Brain microvascular endothelial cell (primary cell): ENCODE data around the gene ZCCHC3.

Source experiments
- DNase-seq: peaks from one replicate; pipeline ENCODE4 v3.0.0-alpha.2; 2020
- H3K27ac ChIP-seq: fragments of 250-450 bp; sonication (Bioruptor Pico); 2 replicates; pipeline ENCODE4 v1.5.1; 2020; ENCODE audit warnings: mild to moderate bottlenecking, moderate library complexity
- H3K27me3 ChIP-seq: fragments of 250-450 bp; sonication (Bioruptor Pico); replicated peaks from 2 replicates; pipeline ENCODE4 v1.5.1; 2020; ENCODE audit warnings: mild to moderate bottlenecking
- H3K36me3 ChIP-seq: fragments of 250-450 bp; sonication (Bioruptor Pico); replicated peaks from 2 replicates; pipeline ENCODE4 v1.5.1; 2020; ENCODE audit warnings: mild to moderate bottlenecking
- H3K4me3 ChIP-seq: 2 replicates; pipeline ENCODE4 v1.5.1; 2011; ENCODE audit warnings: low read depth, mild to moderate bottlenecking, control low read depth, low read length, moderate library complexity
- in situ Hi-C: cut with HindIII; loops from 2 replicates; pipeline ENCODE4 v1.10.0; 2017; ENCODE audit warnings: low sequenced_read_pairs, low pct_ligation_motif_present
- TF ChIP-seq, protein P1 (sequence below): IDR thresholded peaks from 2 replicates; pipeline ENCODE4 v1.5.1; 2011; ENCODE audit warnings: low read depth, mild to moderate bottlenecking, moderate library complexity, low read length, control low read depth, inconsistent platforms; ENCODE audit errors: missing control alignments

The ZCCHC3 gene

DNA sequence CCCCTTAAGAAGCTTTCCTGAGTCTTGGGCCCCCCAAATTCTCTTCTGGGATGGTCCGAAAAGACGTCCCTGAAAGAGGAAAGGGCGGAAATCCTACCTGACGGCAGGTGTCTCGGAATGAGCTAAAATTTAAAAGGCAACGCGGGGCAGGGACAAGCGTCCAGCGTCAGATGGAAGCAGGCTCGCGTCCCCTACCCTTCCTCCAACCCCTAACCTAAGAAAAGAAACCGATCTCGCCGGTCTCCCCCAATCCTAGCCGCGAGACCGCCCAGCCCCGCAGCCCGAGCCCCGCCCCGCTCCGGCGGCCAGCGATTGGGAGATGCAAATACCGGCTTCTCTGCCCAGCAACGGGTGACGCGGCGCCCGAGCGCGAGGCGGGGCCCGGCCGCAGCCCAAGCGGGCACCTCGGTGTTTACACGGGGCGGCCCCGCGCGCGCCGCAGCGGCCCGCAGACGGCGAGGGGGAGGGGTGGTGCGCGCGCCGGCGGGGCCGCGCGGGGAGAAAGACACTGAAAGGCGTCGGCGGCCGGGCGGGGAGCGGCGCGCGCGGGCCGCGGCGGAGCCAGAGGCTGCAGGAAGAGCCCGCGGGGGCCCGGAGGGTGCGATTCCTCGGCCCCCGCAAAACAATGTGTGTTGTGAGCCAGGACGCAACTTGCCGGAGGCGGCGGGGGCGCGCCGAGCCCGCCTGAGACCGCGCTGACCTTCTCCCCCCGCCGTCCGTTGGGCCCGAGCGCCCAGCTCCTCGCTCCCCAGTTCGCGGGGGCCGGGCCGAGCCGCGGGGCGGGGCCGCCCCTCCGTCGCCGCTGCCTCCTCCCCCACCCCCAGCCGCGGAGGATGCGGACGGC is 27.9 kb downstream of the ZCCHC3 start, which contains the start of gene SOX12:
Gene SOX12 (plus strand): TSS at position 508 of the 844 bp plus-strand sequence. CDS start 373 bp downstream, outside the sequence.
- Histone ChIP-seq H3K27ac (peak within 1 kb of the TSS; percentile 77), H3K4me3 (peak within 1 kb of the TSS; percentile 71), H3K27me3 (no peaks in the 10 kb centered on the region), H3K36me3 (no peaks in the 10 kb centered on the region)
- in situ Hi-C loops = no loop called here
- DNase-seq = peak; percentile 87
- TF ChIP-seq, protein P1, sequence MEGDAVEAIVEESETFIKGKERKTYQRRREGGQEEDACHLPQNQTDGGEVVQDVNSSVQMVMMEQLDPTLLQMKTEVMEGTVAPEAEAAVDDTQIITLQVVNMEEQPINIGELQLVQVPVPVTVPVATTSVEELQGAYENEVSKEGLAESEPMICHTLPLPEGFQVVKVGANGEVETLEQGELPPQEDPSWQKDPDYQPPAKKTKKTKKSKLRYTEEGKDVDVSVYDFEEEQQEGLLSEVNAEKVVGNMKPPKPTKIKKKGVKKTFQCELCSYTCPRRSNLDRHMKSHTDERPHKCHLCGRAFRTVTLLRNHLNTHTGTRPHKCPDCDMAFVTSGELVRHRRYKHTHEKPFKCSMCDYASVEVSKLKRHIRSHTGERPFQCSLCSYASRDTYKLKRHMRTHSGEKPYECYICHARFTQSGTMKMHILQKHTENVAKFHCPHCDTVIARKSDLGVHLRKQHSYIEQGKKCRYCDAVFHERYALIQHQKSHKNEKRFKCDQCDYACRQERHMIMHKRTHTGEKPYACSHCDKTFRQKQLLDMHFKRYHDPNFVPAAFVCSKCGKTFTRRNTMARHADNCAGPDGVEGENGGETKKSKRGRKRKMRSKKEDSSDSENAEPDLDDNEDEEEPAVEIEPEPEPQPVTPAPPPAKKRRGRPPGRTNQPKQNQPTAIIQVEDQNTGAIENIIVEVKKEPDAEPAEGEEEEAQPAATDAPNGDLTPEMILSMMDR = no peak

DNA sequence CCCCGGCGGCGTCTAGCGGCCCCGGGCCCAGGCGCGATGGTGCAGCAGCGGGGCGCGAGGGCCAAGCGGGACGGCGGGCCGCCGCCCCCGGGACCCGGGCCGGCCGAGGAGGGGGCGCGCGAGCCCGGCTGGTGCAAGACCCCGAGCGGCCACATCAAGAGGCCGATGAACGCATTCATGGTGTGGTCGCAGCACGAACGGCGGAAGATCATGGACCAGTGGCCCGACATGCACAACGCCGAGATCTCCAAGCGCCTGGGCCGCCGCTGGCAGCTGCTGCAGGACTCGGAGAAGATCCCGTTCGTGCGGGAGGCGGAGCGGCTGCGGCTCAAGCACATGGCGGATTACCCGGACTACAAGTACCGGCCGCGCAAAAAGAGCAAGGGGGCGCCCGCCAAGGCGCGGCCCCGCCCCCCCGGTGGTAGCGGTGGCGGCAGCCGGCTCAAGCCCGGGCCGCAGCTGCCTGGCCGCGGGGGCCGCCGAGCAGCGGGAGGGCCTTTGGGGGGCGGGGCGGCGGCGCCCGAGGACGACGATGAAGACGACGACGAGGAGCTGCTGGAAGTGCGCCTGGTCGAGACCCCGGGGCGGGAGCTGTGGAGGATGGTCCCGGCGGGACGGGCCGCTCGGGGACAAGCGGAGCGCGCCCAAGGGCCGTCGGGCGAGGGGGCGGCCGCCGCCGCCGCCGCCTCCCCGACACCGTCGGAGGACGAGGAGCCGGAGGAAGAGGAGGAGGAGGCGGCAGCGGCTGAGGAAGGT is 28.7 kb downstream of the ZCCHC3 start:
- Histone ChIP-seq H3K27me3 (no peaks in the 10 kb centered on the region), H3K4me3 (peak overlapping the region; percentile 59), H3K36me3 (no peaks in the 10 kb centered on the region), H3K27ac (peak overlapping the region; percentile 77)
- in situ Hi-C loops = no loop called here
- peak; percentile 58 for DNase-seq
- TF ChIP-seq, protein P1 = no peak

DNA sequence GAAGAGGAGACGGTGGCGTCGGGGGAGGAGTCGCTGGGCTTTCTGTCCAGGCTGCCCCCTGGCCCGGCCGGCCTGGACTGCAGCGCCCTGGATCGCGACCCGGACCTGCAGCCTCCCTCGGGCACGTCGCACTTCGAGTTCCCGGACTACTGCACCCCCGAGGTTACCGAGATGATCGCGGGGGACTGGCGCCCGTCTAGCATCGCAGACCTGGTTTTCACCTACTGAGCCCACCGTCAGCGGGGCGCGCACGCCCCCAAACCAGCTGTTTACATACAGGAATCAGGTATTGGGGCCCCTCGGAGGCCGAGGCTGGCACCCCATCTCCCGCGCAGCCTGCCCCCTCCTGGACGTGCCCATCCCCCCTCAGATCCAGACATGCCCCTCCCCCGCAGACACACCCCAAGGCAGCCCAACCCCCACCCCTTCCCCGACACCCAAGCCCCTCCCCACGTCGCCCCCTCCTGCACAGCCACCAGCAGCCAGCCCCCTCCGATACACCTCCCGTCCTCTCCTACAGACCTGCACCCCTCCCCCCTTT is 29.3 kb downstream of the ZCCHC3 start:
- no peaks in the 10 kb centered on the region for H3K27me3 ChIP-seq
- H3K27ac ChIP-seq = peak overlapping the region; percentile 77
- no peak for DNase-seq
- no peaks in the 10 kb centered on the region for H3K36me3 ChIP-seq
- TF ChIP-seq, protein P1 = no peak
- H3K4me3 ChIP-seq = peak overlapping the region; percentile 59
- in situ Hi-C loops = no loop called here

DNA sequence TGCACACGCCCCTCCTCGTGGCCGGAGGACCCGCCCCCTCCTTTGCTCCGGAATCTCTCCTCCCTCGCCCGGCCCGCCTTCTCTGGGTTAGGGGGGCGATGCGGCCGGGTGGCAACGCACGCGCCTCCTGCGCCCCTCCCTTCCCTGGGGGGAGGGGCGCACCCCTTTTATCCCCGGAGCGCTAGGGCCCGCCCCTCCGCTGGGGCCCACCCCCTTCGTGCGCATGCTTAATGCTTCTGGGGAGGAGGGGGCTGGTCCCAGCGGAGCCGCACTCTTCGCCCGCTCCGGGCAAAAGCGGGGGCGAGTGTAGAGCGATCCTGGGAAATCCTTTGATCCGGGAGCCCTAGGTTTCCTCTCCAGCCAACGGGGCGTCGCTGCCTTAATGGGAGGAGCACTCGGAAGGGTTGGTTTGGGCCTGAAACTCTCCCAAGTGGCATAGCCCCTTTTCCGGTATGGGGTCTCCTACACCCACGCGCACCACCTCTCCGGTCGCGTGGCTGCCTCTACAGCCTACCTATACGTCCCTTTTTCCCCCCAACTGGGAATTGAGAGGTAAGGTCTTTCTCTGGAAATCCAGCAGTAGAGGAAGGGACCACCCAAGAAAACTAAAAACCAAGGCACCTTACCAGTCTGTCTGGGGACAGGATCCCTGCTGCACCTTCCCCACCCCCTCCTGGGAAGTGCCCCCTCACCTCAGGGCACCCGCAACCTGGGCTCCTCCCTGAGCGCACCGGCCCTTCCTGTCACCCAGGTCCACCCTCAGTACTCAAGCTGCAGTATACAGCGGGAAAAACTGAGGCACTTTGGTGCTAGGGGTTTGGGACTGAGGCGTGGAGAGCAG is 30.0 kb downstream of the ZCCHC3 start:
- Histone ChIP-seq H3K4me3 (peak overlapping the region; percentile 59), H3K36me3 (no peaks in the 10 kb centered on the region), H3K27ac (peak overlapping the region; percentile 7), H3K27me3 (no peaks in the 10 kb centered on the region)
- TF ChIP-seq, protein P1 = no peak
- peak; percentile 74 for DNase-seq
- in situ Hi-C loops = no loop called here
